ENCODE results near the gene ACOT7. TPM values are rescaled to one million over a fixed set of nuclear protein-coding genes. Genes with fewer than 3 reads are reported as not detected.

Gene ACOT7
- total RNA-seq, 2 experiments from 2014 or later = 23.4 to 53.6 TPM

DNA sequence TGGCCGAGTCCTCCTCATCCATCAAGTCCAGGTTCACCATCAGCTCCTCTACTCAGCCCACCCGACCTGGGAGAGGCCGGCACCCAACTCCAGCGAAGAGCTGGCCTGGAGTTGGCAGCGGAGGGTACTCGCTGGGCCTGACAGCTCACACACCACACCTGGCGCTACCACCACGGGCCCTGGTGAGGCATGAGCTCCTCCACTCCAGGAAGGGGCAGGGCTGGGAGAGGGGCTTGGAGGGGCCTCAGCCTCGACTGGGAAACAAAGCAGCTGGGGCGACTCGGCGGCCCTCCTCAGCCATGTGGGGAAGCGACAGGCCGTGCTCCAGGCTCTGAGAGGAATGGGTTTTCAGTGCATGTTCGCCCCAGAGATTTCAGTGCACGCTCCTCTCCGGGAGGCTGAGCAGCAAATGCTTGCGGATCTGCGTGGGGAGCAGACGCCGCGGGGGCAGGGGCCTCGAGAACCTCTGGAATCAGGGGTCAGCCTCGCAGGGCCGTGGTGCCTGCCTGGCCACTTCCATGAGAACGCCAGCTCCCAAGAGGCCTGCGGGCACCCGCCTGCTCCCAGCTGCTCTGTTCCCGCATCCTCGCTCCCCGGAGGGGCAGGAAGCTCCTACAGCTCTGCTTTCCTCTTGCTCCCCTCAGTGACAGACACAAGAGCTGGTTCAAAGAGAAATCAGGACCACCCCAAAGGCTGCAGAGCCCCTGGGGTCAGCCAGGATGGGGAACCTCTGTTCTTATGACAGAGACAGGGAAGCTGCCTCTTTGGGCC is 113.8 kb downstream of the ACOT7 start:
- intact Hi-C loops (cut with micrococcal nuclease; ENCODE audit: unreplicated experiment) = no loop called here
- BruUV-seq (replicated peaks) = no TSS peak
- Histone ChIP-seq H3K27ac (ENCODE audit: low read depth, low read length, poor library complexity, severe bottlenecking) (no peak overlapping the region), H3K79me2 (ENCODE audit: insufficient read depth, low read depth, low read length) (no peaks in the 10 kb centered on the region), H3K9me3 (ENCODE audit: low read length) (no peaks in the 10 kb centered on the region), H3K4me3 (ENCODE audit: low read depth, low read length, poor library complexity, severe bottlenecking) (no peak overlapping the region), H3K36me3 (ENCODE audit: insufficient read depth, low read length) (no peaks in the 10 kb centered on the region), H3K4me2 (ENCODE audit: low read length) (no peak overlapping the region), H2AFZ (ENCODE audit: low read length) (no peak overlapping the region), H3K9me2 (ENCODE audit: insufficient read depth, low read length) (no peaks in the 10 kb centered on the region), H4K20me1 (ENCODE audit: insufficient read depth, low read length) (no peaks in the 10 kb centered on the region), H3K4me1 (ENCODE audit: insufficient read depth, low read length, poor library complexity, severe bottlenecking) (no peaks in the 10 kb centered on the region)
- DNase-seq (ENCODE audit: low spot score) = no peak
- CTCF ChIA-PET (ENCODE audit: unreplicated experiment) = interaction anchor here (0.6 kb wide), 1 partner anchor 18 kb away, joined by 3 read pairs; no protein-coding TSS in a partner anchor
- POLR2A ChIA-PET = interaction anchor here (0.6 kb wide), 1 partner anchor 36 kb away, joined by 5 read pairs; no protein-coding TSS in a partner anchor
- TF ChIP-seq, protein P1, sequence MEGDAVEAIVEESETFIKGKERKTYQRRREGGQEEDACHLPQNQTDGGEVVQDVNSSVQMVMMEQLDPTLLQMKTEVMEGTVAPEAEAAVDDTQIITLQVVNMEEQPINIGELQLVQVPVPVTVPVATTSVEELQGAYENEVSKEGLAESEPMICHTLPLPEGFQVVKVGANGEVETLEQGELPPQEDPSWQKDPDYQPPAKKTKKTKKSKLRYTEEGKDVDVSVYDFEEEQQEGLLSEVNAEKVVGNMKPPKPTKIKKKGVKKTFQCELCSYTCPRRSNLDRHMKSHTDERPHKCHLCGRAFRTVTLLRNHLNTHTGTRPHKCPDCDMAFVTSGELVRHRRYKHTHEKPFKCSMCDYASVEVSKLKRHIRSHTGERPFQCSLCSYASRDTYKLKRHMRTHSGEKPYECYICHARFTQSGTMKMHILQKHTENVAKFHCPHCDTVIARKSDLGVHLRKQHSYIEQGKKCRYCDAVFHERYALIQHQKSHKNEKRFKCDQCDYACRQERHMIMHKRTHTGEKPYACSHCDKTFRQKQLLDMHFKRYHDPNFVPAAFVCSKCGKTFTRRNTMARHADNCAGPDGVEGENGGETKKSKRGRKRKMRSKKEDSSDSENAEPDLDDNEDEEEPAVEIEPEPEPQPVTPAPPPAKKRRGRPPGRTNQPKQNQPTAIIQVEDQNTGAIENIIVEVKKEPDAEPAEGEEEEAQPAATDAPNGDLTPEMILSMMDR (conservative IDR thresholded peaks at IDR 0.05; ENCODE audit: low read length) = no peak
- no peak for TF ChIP-seq EZH2phosphoT487 (IDR thresholded peaks at IDR 0.05; ENCODE audit: borderline replicate concordance, low read depth, low read length)

DNA sequence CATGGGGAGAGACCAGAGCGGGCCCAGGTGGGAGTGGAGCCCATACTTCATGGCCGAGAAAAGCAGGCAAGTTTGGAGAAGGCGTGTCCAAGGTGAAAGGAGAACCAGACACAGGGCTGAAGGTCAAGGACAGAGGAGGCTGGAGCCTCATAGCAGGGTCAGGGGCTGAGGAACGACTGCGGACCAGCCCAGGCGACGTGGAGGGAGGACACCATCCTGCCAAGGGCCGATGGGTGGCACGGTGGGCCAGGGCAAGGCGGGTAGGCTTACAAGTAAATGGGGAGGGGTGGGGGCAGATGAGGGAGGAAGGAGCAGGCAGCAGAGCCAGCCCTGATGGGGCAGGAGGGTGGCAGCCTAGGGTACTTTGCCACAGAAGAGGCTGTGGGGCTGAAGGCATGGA is 114.5 kb downstream of the ACOT7 start:
- no peak overlapping the region for H3K27ac ChIP-seq (ENCODE audit: low read depth, low read length, poor library complexity, severe bottlenecking)
- no peaks in the 10 kb centered on the region for H3K79me2 ChIP-seq (ENCODE audit: insufficient read depth, low read depth, low read length)
- ChIA-PET CTCF (ENCODE audit: unreplicated experiment) (no interaction called here), POLR2A (no interaction called here)
- no peak overlapping the region for H3K4me2 ChIP-seq (ENCODE audit: low read length)
- no peaks in the 10 kb centered on the region for H3K9me2 ChIP-seq (ENCODE audit: insufficient read depth, low read length)
- H3K9me3 ChIP-seq (ENCODE audit: low read length) = no peaks in the 10 kb centered on the region
- TF ChIP-seq, protein P1 (conservative IDR thresholded peaks at IDR 0.05; ENCODE audit: low read length) = no peak
- no peak for TF ChIP-seq EZH2phosphoT487 (IDR thresholded peaks at IDR 0.05; ENCODE audit: borderline replicate concordance, low read depth, low read length)
- H2AFZ ChIP-seq (ENCODE audit: low read length) = no peak overlapping the region
- no peak for DNase-seq (ENCODE audit: low spot score)
- no peaks in the 10 kb centered on the region for H4K20me1 ChIP-seq (ENCODE audit: insufficient read depth, low read length)
- H3K4me3 ChIP-seq (ENCODE audit: low read depth, low read length, poor library complexity, severe bottlenecking) = no peak overlapping the region
- H3K36me3 ChIP-seq (ENCODE audit: insufficient read depth, low read length) = no peaks in the 10 kb centered on the region
- no TSS peak for BruUV-seq (replicated peaks)
- no peaks in the 10 kb centered on the region for H3K4me1 ChIP-seq (ENCODE audit: insufficient read depth, low read length, poor library complexity, severe bottlenecking)
- intact Hi-C loops (cut with micrococcal nuclease; ENCODE audit: unreplicated experiment) = no loop called here

DNA sequence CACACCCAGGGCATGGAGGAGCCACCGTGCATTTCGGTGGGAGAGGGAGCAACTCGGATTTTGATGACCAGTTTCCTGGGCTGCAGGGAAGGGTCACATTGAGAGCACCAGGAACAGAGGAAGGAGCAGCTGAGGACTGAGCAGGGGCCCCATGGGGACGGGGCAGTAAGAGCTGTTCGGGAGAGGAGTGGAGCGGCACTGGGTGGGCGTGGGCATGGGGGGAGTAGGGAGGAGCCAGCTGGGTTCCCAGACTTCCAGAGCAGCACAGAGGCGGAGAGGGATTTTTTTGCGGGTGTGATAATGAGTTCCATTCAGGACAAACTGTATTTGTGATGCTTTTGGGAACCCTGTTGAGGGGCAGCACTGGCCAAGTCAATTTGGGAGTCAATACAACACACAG is 115.3 kb downstream of the ACOT7 start:
- H3K4me3 ChIP-seq (ENCODE audit: low read depth, low read length, poor library complexity, severe bottlenecking) = no peak overlapping the region
- no peak for DNase-seq (ENCODE audit: low spot score)
- H3K4me2 ChIP-seq (ENCODE audit: low read length) = no peak overlapping the region
- CTCF ChIA-PET (ENCODE audit: unreplicated experiment) = no interaction called here
- H3K27ac ChIP-seq (ENCODE audit: low read depth, low read length, poor library complexity, severe bottlenecking) = no peak overlapping the region
- H3K79me2 ChIP-seq (ENCODE audit: insufficient read depth, low read depth, low read length) = no peaks in the 10 kb centered on the region
- TF ChIP-seq EZH2phosphoT487 (IDR thresholded peaks at IDR 0.05; ENCODE audit: borderline replicate concordance, low read depth, low read length) = no peak
- H3K4me1 ChIP-seq (ENCODE audit: insufficient read depth, low read length, poor library complexity, severe bottlenecking) = no peaks in the 10 kb centered on the region
- H2AFZ ChIP-seq (ENCODE audit: low read length) = no peak overlapping the region
- intact Hi-C loops (cut with micrococcal nuclease; ENCODE audit: unreplicated experiment) = no loop called here
- POLR2A ChIA-PET = no interaction called here
- no peaks in the 10 kb centered on the region for H3K9me2 ChIP-seq (ENCODE audit: insufficient read depth, low read length)
- BruUV-seq (replicated peaks) = no TSS peak
- no peaks in the 10 kb centered on the region for H3K9me3 ChIP-seq (ENCODE audit: low read length)
- H3K36me3 ChIP-seq (ENCODE audit: insufficient read depth, low read length) = no peaks in the 10 kb centered on the region
- no peaks in the 10 kb centered on the region for H4K20me1 ChIP-seq (ENCODE audit: insufficient read depth, low read length)

Measured in OCI-LY7 (cell line).